ENCODE data around the gene ZPBP2.

The ZPBP2 gene

GRCh38 chr17:39861235-39861634 is 6.8 kb upstream of the ZPBP2 start:
- H3K27ac ChIP-seq = no peak overlapping the region
- TF ChIP-seq CTCF (conservative IDR thresholded peaks at IDR 0.05) (no peak), ZFX (IDR thresholded peaks at IDR 0.05) (no peak)

- peak overlapping the region; percentile 46 for H3K27ac ChIP-seq
- TF ChIP-seq CTCF (conservative IDR thresholded peaks at IDR 0.05) (no peak), ZFX (IDR thresholded peaks at IDR 0.05) (no peak)
Measured at GRCh38 chr17:39863244-39863917, 4.6 kb upstream of the ZPBP2 start.

- peak within 1 kb of the TSS; percentile 46 for H3K27ac ChIP-seq
- TF ChIP-seq ZFX (IDR thresholded peaks at IDR 0.05) = peak; percentile 32; the same call in 1 of the 2 replicates
- TF ChIP-seq CTCF (conservative IDR thresholded peaks at IDR 0.05) = peak; percentile 81
Measured at GRCh38 chr17:39863918-39864746, 3.9 kb upstream of the ZPBP2 start, which contains the start of gene IKZF3. TSS of gene IKZF3 (minus strand) at chr17:39864312. CDS start at chr17:39864126, 186 bp downstream.

GRCh38 chr17:39866013-39866730 is 1.8 kb upstream of the ZPBP2 start:
- H3K27ac ChIP-seq = no peak overlapping the region
- TF ChIP-seq ZFX (IDR thresholded peaks at IDR 0.05) (no peak), CTCF (conservative IDR thresholded peaks at IDR 0.05) (no peak)

- no peak overlapping the region for H3K27ac ChIP-seq
- TF ChIP-seq ZFX (IDR thresholded peaks at IDR 0.05) (no peak), CTCF (conservative IDR thresholded peaks at IDR 0.05) (no peak)
Measured at GRCh38 chr17:39867084-39867879, 720 bp upstream of the ZPBP2 start.

- TF ChIP-seq CTCF (conservative IDR thresholded peaks at IDR 0.05) = no peak
- TF ChIP-seq ZFX (IDR thresholded peaks at IDR 0.05) = no peak
- no peak overlapping the region for H3K27ac ChIP-seq
Measured at GRCh38 chr17:39868554-39868942, 546 bp downstream of the ZPBP2 start.

All from C4-2B (cell line).